MM.1S (cell line): Measurements from ENCODE around the gene HIF1A.

Experiments
- DNase-seq: peaks from one replicate; pipeline ENCODE4 v3.0.0-alpha.2; 2015
- H2AFZ ChIP-seq: fragments of 300-600 bp; sonication (generic); 2 replicates; pipeline ENCODE4 v1.6.0; 2016; ENCODE audit warnings: antibody characterized with exemption, low read length
- H3F3A ChIP-seq: fragments of 300-600 bp; sonication (generic); 2 replicates; pipeline ENCODE4 v1.6.1; 2016; ENCODE audit warnings: mild to moderate bottlenecking, antibody characterized with exemption, low read length, moderate library complexity, mixed read lengths; ENCODE audit not compliant: insufficient read depth
- H3K27ac ChIP-seq: fragments of 300-600 bp; sonication (generic); 2 replicates; pipeline ENCODE4 v1.5.1; 2016; ENCODE audit warnings: mild to moderate bottlenecking, low read length
- H3K27me3 ChIP-seq: fragments of 300-600 bp; sonication (generic); replicated peaks from 2 replicates; pipeline ENCODE4 v1.6.0; 2016; ENCODE audit warnings: low read length; ENCODE audit not compliant: insufficient read depth
- H3K36me3 ChIP-seq: fragments of 300-600 bp; sonication (generic); replicated peaks from 2 replicates; pipeline ENCODE4 v1.6.1; 2016; ENCODE audit warnings: mild to moderate bottlenecking, low read length, mixed read lengths; ENCODE audit not compliant: insufficient read depth
- H3K4me1 ChIP-seq: fragments of 300-600 bp; sonication (generic); 2 replicates; pipeline ENCODE4 v1.6.1; 2016; ENCODE audit warnings: low read length, mixed read lengths
- H3K4me2 ChIP-seq: fragments of 300-600 bp; sonication (generic); 2 replicates; pipeline ENCODE4 v1.6.0; 2016; ENCODE audit warnings: low read depth, low read length
- H3K4me3 ChIP-seq: fragments of 300-600 bp; sonication (generic); 2 replicates; pipeline ENCODE4 v1.5.1; 2016; ENCODE audit warnings: low read length, mixed read lengths
- H3K79me2 ChIP-seq: fragments of 300-600 bp; sonication (generic); 2 replicates; pipeline ENCODE4 v1.6.1; 2016; ENCODE audit warnings: mixed run types, low read length, mixed read lengths
- H3K9ac ChIP-seq: fragments of 300-600 bp; sonication (generic); 2 replicates; pipeline ENCODE4 v1.6.1; 2016; ENCODE audit warnings: low read length, mixed read lengths
- H3K9me2 ChIP-seq: fragments of 300-600 bp; sonication (generic); replicated peaks from 2 replicates; pipeline ENCODE4 v1.6.1; 2016; ENCODE audit warnings: mild to moderate bottlenecking, low read length, mixed read lengths; ENCODE audit not compliant: insufficient read depth
- H3K9me3 ChIP-seq: fragments of 300-600 bp; sonication (generic); replicated peaks from 2 replicates; pipeline ENCODE4 v1.6.1; 2016; ENCODE audit warnings: mild to moderate bottlenecking, low read length, mixed read lengths; ENCODE audit not compliant: insufficient read depth
- H4K20me1 ChIP-seq: fragments of 300-600 bp; sonication (generic); 2 replicates; pipeline ENCODE4 v1.6.1; 2016; ENCODE audit warnings: mild to moderate bottlenecking, low read length, moderate library complexity, mixed read lengths; ENCODE audit not compliant: insufficient read depth
- CTCF ChIP-seq: fragments of 300-600 bp; sonication (generic); IDR thresholded peaks from 2 replicates; pipeline ENCODE4 v1.5.1; 2016; ENCODE audit warnings: antibody characterized with exemption, low read length, mixed read lengths
- EZH2 ChIP-seq: fragments of 300-600 bp; sonication (generic); optimal IDR thresholded peaks from 2 replicates; pipeline ENCODE3; 2017; ENCODE audit warnings: low read depth, mild to moderate bottlenecking, antibody characterized with exemption, low read length, mixed read lengths
- EZH2phosphoT487 ChIP-seq: fragments of 300-600 bp; sonication (generic); IDR thresholded peaks from 2 replicates; pipeline ENCODE4 v1.6.1; 2018; ENCODE audit warnings: antibody characterized with exemption, low read length

The HIF1A gene

GRCh38 chr14:61690982-61691381 is 4.3 kb upstream of the HIF1A start:
- H3K4me2 ChIP-seq: no peak overlapping the region
- H3K27ac ChIP-seq: no peak overlapping the region
- H3K27me3 ChIP-seq: no peaks in the 10 kb centered on the region
- no peak for TF ChIP-seq EZH2
- TF ChIP-seq CTCF: no peak
- no peak for TF ChIP-seq EZH2phosphoT487
- no peak overlapping the region for H2AFZ ChIP-seq
- H3K79me2 ChIP-seq: peaks cover 5% of the 10 kb centered on the region
- H3K4me1 ChIP-seq: no peaks in the 10 kb centered on the region
- no peaks in the 10 kb centered on the region for H3K9me2 ChIP-seq
- no peaks in the 10 kb centered on the region for H4K20me1 ChIP-seq
- no peak for DNase-seq
- no peak overlapping the region for H3K9ac ChIP-seq
- H3K36me3 ChIP-seq: no peaks in the 10 kb centered on the region
- no peaks in the 10 kb centered on the region for H3K9me3 ChIP-seq
- no peaks in the 10 kb centered on the region for H3F3A ChIP-seq
- H3K4me3 ChIP-seq: no peak overlapping the region

GRCh38 chr14:61691495-61691894 is 3.8 kb upstream of the HIF1A start:
- no peaks in the 10 kb centered on the region for H3F3A ChIP-seq
- H3K9me3 ChIP-seq: no peaks in the 10 kb centered on the region
- no peaks in the 10 kb centered on the region for H3K27me3 ChIP-seq
- no peak overlapping the region for H3K9ac ChIP-seq
- TF ChIP-seq CTCF: no peak
- no peak for TF ChIP-seq EZH2phosphoT487
- no peak for TF ChIP-seq EZH2
- no peak overlapping the region for H2AFZ ChIP-seq
- H3K36me3 ChIP-seq: no peaks in the 10 kb centered on the region
- H3K27ac ChIP-seq: no peak overlapping the region
- H3K4me2 ChIP-seq: no peak overlapping the region
- no peak for DNase-seq
- H4K20me1 ChIP-seq: no peaks in the 10 kb centered on the region
- H3K79me2 ChIP-seq: peaks cover 10% of the 10 kb centered on the region
- no peaks in the 10 kb centered on the region for H3K4me1 ChIP-seq
- no peaks in the 10 kb centered on the region for H3K9me2 ChIP-seq
- H3K4me3 ChIP-seq: no peak overlapping the region

- Histone ChIP-seq H3K36me3 (no peaks in the 10 kb centered on the region), H4K20me1 (peaks cover 10% of the 10 kb centered on the region), H3K27ac (no peak overlapping the region), H3K4me3 (no peak overlapping the region), H3K9me3 (no peaks in the 10 kb centered on the region), H2AFZ (no peak overlapping the region), H3K4me2 (peak overlapping the region; percentile 72; the same call in 1 of the 2 replicates), H3K9ac (no peak overlapping the region), H3K4me1 (peaks cover 7% of the 10 kb centered on the region; the same call in 1 of the 2 replicates), H3F3A (no peaks in the 10 kb centered on the region), H3K27me3 (no peaks in the 10 kb centered on the region), H3K9me2 (no peaks in the 10 kb centered on the region), H3K79me2 (peaks cover 36% of the 10 kb centered on the region)
- TF ChIP-seq CTCF (no peak), EZH2phosphoT487 (no peak), EZH2 (no peak)
- no peak for DNase-seq
Measured at GRCh38 chr14:61694039-61694438, 1.3 kb upstream of the HIF1A start.
